Skeletal muscle satellite cell (primary cell): ENCODE results near the gene RMI2.
A peak's percentile ranks its signal among the peaks of the same experiment; 100 is the strongest.

Experiments
- H3K27me3 ChIP-seq: 2 replicates; pipeline ENCODE4 v1.7.0; 2013; ENCODE audit warnings: low read length; ENCODE audit not compliant: control insufficient read depth, insufficient read depth
- H3K36me3 ChIP-seq: 2 replicates; pipeline ENCODE4 v1.7.0; 2013; ENCODE audit warnings: mild to moderate bottlenecking, control low read depth, low read length; ENCODE audit not compliant: insufficient read depth
- H3K4me1 ChIP-seq: 2 replicates; pipeline ENCODE4 v1.7.0; 2013; ENCODE audit warnings: low read length; ENCODE audit not compliant: control insufficient read depth, insufficient read depth
- H3K4me2 ChIP-seq: 2 replicates; pipeline ENCODE4 v1.7.0; 2013; ENCODE audit warnings: mild to moderate bottlenecking, low read length
- H3K4me3 ChIP-seq: 2 replicates; pipeline ENCODE4 v1.7.0; 2013; ENCODE audit warnings: low read length
- H3K9ac ChIP-seq: 2 replicates; pipeline ENCODE4 v1.7.0; 2013; ENCODE audit warnings: mild to moderate bottlenecking, low read depth, low read length, moderate library complexity
- H3K9me3 ChIP-seq: replicated peaks from 2 replicates; pipeline ENCODE4 v1.7.0; 2013; ENCODE audit warnings: mild to moderate bottlenecking, control low read depth, low read length

RMI2 gene

GRCh38 chr16:11350921-11351335 is 5.7 kb downstream of the RMI2 start:
- Histone ChIP-seq H3K36me3 (no peaks in the 10 kb centered on the region), H3K9me3 (no peaks in the 10 kb centered on the region), H3K27me3 (no peaks in the 10 kb centered on the region), H3K4me3 (no peak overlapping the region), H3K4me1 (peaks cover 12% of the 10 kb centered on the region), H3K9ac (peak overlapping the region; percentile 27), H3K4me2 (no peak overlapping the region)

GRCh38 chr16:11353158-11353557 is 7.9 kb downstream of the RMI2 start:
- Histone ChIP-seq H3K4me1 (peaks cover 25% of the 10 kb centered on the region), H3K27me3 (no peaks in the 10 kb centered on the region), H3K9me3 (no peaks in the 10 kb centered on the region), H3K9ac (no peak overlapping the region), H3K4me2 (no peak overlapping the region), H3K36me3 (no peaks in the 10 kb centered on the region), H3K4me3 (no peak overlapping the region)

GRCh38 chr16:11354407-11354732 is 9.1 kb downstream of the RMI2 start:
- Histone ChIP-seq H3K4me3 (no peak overlapping the region), H3K27me3 (no peaks in the 10 kb centered on the region), H3K9me3 (no peaks in the 10 kb centered on the region), H3K9ac (no peak overlapping the region), H3K36me3 (no peaks in the 10 kb centered on the region), H3K4me1 (peaks cover 26% of the 10 kb centered on the region), H3K4me2 (no peak overlapping the region)

GRCh38 chr16:11354733-11355574 is 9.7 kb downstream of the RMI2 start:
- H3K36me3 ChIP-seq = no peaks in the 10 kb centered on the region
- H3K4me3 ChIP-seq = no peak overlapping the region

GRCh38 chr16:11355862-11356261 is 10.6 kb downstream of the RMI2 start:
- Histone ChIP-seq H3K4me1 (peaks cover 19% of the 10 kb centered on the region), H3K9me3 (no peaks in the 10 kb centered on the region), H3K4me2 (no peak overlapping the region), H3K9ac (no peak overlapping the region), H3K36me3 (no peaks in the 10 kb centered on the region), H3K27me3 (no peaks in the 10 kb centered on the region), H3K4me3 (no peak overlapping the region)

More at GRCh38 chr16:11354733-11355574, 9.7 kb downstream of the RMI2 start:
- Histone ChIP-seq H3K4me1 (peaks cover 20% of the 10 kb centered on the region), H3K27me3 (no peaks in the 10 kb centered on the region), H3K9me3 (no peaks in the 10 kb centered on the region), H3K9ac (no peak overlapping the region), H3K4me2 (no peak overlapping the region)

GRCh38 chr16:11356573-11357331 is 11.5 kb downstream of the RMI2 start:
- H3K36me3 ChIP-seq = no peaks in the 10 kb centered on the region
- H3K4me3 ChIP-seq = no peak overlapping the region
- no peaks in the 10 kb centered on the region for H3K27me3 ChIP-seq
- H3K9me3 ChIP-seq = no peaks in the 10 kb centered on the region
- H3K4me1 ChIP-seq = peaks cover 25% of the 10 kb centered on the region
- H3K9ac ChIP-seq = no peak overlapping the region
- no peak overlapping the region for H3K4me2 ChIP-seq

GRCh38 chr16:11358531-11358930 is 13.3 kb downstream of the RMI2 start:
- Histone ChIP-seq H3K4me1 (peaks cover 41% of the 10 kb centered on the region), H3K4me3 (no peak overlapping the region), H3K4me2 (no peak overlapping the region), H3K36me3 (no peaks in the 10 kb centered on the region), H3K9ac (no peak overlapping the region), H3K27me3 (no peaks in the 10 kb centered on the region), H3K9me3 (no peaks in the 10 kb centered on the region)

- Histone ChIP-seq H3K9me3 (no peaks in the 10 kb centered on the region), H3K27me3 (no peaks in the 10 kb centered on the region), H3K9ac (no peak overlapping the region), H3K4me3 (no peak overlapping the region), H3K4me2 (no peak overlapping the region), H3K4me1 (peaks cover 49% of the 10 kb centered on the region), H3K36me3 (no peaks in the 10 kb centered on the region)
Observed at GRCh38 chr16:11359370-11359769, 14.1 kb downstream of the RMI2 start.

- H3K9ac ChIP-seq = no peak overlapping the region
- peaks cover 57% of the 10 kb centered on the region for H3K4me1 ChIP-seq
- H3K4me2 ChIP-seq = no peak overlapping the region
- no peaks in the 10 kb centered on the region for H3K36me3 ChIP-seq
- no peaks in the 10 kb centered on the region for H3K27me3 ChIP-seq
- H3K9me3 ChIP-seq = no peaks in the 10 kb centered on the region
- no peak overlapping the region for H3K4me3 ChIP-seq
Observed at GRCh38 chr16:11360641-11361373, 15.5 kb downstream of the RMI2 start.

GRCh38 chr16:11361701-11362451 is 16.6 kb downstream of the RMI2 start:
- no peaks in the 10 kb centered on the region for H3K27me3 ChIP-seq

GRCh38 chr16:11363927-11364258 is 18.6 kb downstream of the RMI2 start:
- H3K9ac ChIP-seq = no peak overlapping the region
- H3K4me2 ChIP-seq = no peak overlapping the region
- H3K27me3 ChIP-seq = no peaks in the 10 kb centered on the region
- no peaks in the 10 kb centered on the region for H3K36me3 ChIP-seq
- no peak overlapping the region for H3K4me3 ChIP-seq
- no peaks in the 10 kb centered on the region for H3K9me3 ChIP-seq
- H3K4me1 ChIP-seq = peaks cover 39% of the 10 kb centered on the region

More at GRCh38 chr16:11361701-11362451, 16.6 kb downstream of the RMI2 start:
- Histone ChIP-seq H3K36me3 (no peaks in the 10 kb centered on the region), H3K4me2 (peak overlapping the region; percentile 29), H3K9ac (no peak overlapping the region), H3K4me3 (no peak overlapping the region), H3K9me3 (no peaks in the 10 kb centered on the region), H3K4me1 (peaks cover 55% of the 10 kb centered on the region)
